ENCODE data around the gene KCNJ2. TPM values are rescaled to one million over a fixed set of nuclear protein-coding genes. Genes with fewer than 3 reads are reported as not detected.

KCNJ2 gene
- total RNA-seq, 1 experiment from 2014 or later, result 0.15 TPM

DNA sequence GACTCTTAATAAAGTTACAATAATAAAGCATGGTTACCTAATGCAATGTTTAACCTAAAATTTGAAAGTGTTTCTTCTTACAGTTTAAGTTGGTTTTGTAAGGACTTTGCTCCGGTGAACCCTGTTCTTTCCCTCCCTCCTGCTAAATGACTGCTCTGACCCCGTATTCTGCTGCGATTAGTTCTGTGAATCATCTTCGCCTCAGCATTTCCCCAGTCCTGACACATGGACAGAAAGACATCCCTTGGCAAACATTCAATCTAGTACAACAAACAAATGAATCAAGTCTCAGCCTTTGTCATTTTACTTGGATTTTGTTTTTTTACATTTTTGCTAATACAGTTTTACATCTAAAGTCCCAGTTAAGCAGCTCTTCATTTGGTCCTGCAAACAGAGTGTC is 15.4 kb downstream of the KCNJ2 start:
- Mint-ChIP-seq H3K27me3 (ENCODE audit: low read depth) (no peaks in the 10 kb centered on the region), H3K27ac (no peak overlapping the region), H3K4me3 (no peak overlapping the region), H3K9me3 (no peaks in the 10 kb centered on the region), H3K4me1 (no peaks in the 10 kb centered on the region), H3K36me3 (ENCODE audit: insufficient read depth in 1 of 3, low read depth in 3 of 3) (no peaks in the 10 kb centered on the region)
- Histone ChIP-seq H2BK20ac (ENCODE audit: low read depth, low read length, poor library complexity, severe bottlenecking) (no peak overlapping the region), H4K91ac (ENCODE audit: insufficient read length, low read depth, low read length) (no peak overlapping the region), H2BK15ac (ENCODE audit: low read depth, low read length) (no peak overlapping the region), H4K5ac (ENCODE audit: insufficient read length, low read depth, low read length) (no peak overlapping the region), H3K14ac (ENCODE audit: insufficient read depth, low read length) (no peak overlapping the region), H4K20me1 (ENCODE audit: control insufficient read depth, insufficient read depth, insufficient read length) (no peaks in the 10 kb centered on the region), H3K18ac (ENCODE audit: insufficient read length, low read depth, low read length) (no peak overlapping the region), H3K9ac (ENCODE audit: extremely low read depth, insufficient read length, low read length) (no peak overlapping the region), H3K23me2 (ENCODE audit: insufficient read length, low read depth, low read length, poor library complexity, severe bottlenecking) (no peaks in the 10 kb centered on the region), H3K56ac (ENCODE audit: insufficient read length, low read depth, low read length) (no peak overlapping the region), H2BK120ac (ENCODE audit: low read depth, low read length, poor library complexity, severe bottlenecking) (no peak overlapping the region), H3K27ac (ENCODE audit: insufficient read length, low read depth, low read length) (no peak overlapping the region), H4K8ac (replicated peaks; ENCODE audit: insufficient read length, low read depth, low read length) (no peak overlapping the region), H3K79me1 (ENCODE audit: insufficient read depth, low read depth, low read length, poor library complexity, severe bottlenecking) (no peaks in the 10 kb centered on the region), H3T11ph (ENCODE audit: low read length) (no peak overlapping the region), H2BK12ac (ENCODE audit: insufficient read length, low read depth, low read length) (no peak overlapping the region), H3K4me2 (ENCODE audit: insufficient read depth, insufficient read length, low read length) (no peak overlapping the region), H3K9me3 (ENCODE audit: control insufficient read depth, low read depth, low read length) (no peaks in the 10 kb centered on the region), H3K79me2 (ENCODE audit: insufficient read depth, low read length) (no peaks in the 10 kb centered on the region), H2AFZ (ENCODE audit: low read length) (no peak overlapping the region), H3K4me1 (ENCODE audit: insufficient read depth, low read length) (no peaks in the 10 kb centered on the region; the same call in 1 of the 2 replicates), H3K23ac (ENCODE audit: insufficient read length, low read depth, low read length) (no peak overlapping the region), H3K27me3 (ENCODE audit: insufficient read depth, low read length) (no peaks in the 10 kb centered on the region), H2AK5ac (ENCODE audit: insufficient read length, low read length) (no peak overlapping the region), H2BK5ac (ENCODE audit: insufficient read length, low read length) (no peak overlapping the region), H3K4ac (ENCODE audit: low read depth, low read length) (no peak overlapping the region)
- TF ChIP-seq, protein P1, sequence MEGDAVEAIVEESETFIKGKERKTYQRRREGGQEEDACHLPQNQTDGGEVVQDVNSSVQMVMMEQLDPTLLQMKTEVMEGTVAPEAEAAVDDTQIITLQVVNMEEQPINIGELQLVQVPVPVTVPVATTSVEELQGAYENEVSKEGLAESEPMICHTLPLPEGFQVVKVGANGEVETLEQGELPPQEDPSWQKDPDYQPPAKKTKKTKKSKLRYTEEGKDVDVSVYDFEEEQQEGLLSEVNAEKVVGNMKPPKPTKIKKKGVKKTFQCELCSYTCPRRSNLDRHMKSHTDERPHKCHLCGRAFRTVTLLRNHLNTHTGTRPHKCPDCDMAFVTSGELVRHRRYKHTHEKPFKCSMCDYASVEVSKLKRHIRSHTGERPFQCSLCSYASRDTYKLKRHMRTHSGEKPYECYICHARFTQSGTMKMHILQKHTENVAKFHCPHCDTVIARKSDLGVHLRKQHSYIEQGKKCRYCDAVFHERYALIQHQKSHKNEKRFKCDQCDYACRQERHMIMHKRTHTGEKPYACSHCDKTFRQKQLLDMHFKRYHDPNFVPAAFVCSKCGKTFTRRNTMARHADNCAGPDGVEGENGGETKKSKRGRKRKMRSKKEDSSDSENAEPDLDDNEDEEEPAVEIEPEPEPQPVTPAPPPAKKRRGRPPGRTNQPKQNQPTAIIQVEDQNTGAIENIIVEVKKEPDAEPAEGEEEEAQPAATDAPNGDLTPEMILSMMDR (conservative IDR thresholded peaks at IDR 0.05), result no peak
- WGBS (ENCODE audit: extremely low coverage, insufficient read length, low lambda C conversion rate), result no CpG with 5 or more reads among the region's 4 CpGs
- no peak for DNase-seq

Data from H9 (cell line).